ENCODE measurements around the gene PRXL2A. TPM values are rescaled to one million over a fixed set of nuclear protein-coding genes. Genes with fewer than 3 reads are reported as not detected.
A peak's percentile ranks its signal among the peaks of the same experiment; 100 is the strongest.

The PRXL2A gene
- total and polyA plus RNA-seq, 10 of the 15 experiments (the other 5 are each of a cell fraction or from before 2014, with no cell fraction given) = 2.8 to 15.6 (median 11.1) TPM

DNA sequence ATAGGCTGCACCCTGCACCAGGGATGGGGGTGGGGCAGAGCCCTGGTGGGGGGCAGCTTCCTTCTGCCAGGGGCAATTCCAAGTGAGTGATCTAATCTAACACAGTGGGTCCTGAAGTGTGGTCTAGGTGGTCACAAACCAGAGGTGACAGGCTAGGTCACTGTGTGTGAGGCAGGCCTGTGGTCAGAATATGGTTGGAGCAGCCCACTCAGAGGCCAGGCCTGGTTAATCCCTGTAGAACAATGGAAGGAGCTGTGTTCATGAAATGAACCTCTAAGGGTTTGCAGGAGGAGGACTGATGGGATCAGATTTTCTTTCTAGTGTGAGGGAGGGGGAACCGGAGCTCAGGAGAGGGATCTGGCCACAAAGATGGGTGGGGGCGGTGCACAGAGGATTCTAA, 35.8 kb downstream of the PRXL2A start:
- Histone ChIP-seq H2AFZ (ENCODE audit: control insufficient read depth, low read depth, low read length) (no peak overlapping the region), H3K4me1 (ENCODE audit: control insufficient read depth, insufficient read depth, low read length) (peaks cover 10% of the 10 kb centered on the region), H3K36me3 (ENCODE audit: control insufficient read depth in 2 of 2, insufficient read depth in 2 of 2, low read length in 1 of 2) (no peaks in the 10 kb centered on the region), H4K20me1 (ENCODE audit: control insufficient read depth, insufficient read depth) (no peaks in the 10 kb centered on the region), H3K9ac (ENCODE audit: control insufficient read depth, insufficient read depth, low read length) (no peak overlapping the region), H3K4me3 (no peak overlapping the region), H3K79me2 (ENCODE audit: control insufficient read depth, insufficient read depth, low read length) (no peaks in the 10 kb centered on the region), H3K27ac (ENCODE audit: control insufficient read depth, insufficient read depth) (no peak overlapping the region), H3K4me2 (ENCODE audit: control insufficient read depth, insufficient read depth) (no peak overlapping the region), H3K27me3 (replicated peaks in 1 of 2; ENCODE audit: control insufficient read depth in 2 of 2, insufficient read depth in 2 of 2, low read length in 1 of 2) (no peaks in the 10 kb centered on the region; a peak in 1 of 4 replicates), H3K9me3 (replicated peaks; ENCODE audit: control insufficient read depth, insufficient read depth, low read length) (no peaks in the 10 kb centered on the region)
- peak; percentile 13; the same call in 1 of the 2 replicates for TF ChIP-seq PAX5 (IDR thresholded peaks at IDR 0.05; ENCODE audit: borderline replicate concordance, low read depth, low read length)
- TF ChIP-seq, protein P1, sequence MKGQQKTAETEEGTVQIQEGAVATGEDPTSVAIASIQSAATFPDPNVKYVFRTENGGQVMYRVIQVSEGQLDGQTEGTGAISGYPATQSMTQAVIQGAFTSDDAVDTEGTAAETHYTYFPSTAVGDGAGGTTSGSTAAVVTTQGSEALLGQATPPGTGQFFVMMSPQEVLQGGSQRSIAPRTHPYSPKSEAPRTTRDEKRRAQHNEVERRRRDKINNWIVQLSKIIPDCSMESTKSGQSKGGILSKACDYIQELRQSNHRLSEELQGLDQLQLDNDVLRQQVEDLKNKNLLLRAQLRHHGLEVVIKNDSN (IDR thresholded peaks at IDR 0.05; ENCODE audit: borderline replicate concordance, extremely low read length, insufficient read depth, low read depth, low read length) = no peak
- no peak for DNase-seq (ENCODE audit: low read depth, low spot score)
- peak; percentile 24; the same call in 2 of the 3 replicates for ATAC-seq
- RAD21 ChIA-PET (ENCODE audit: unreplicated experiment) = interaction anchor here (0.6 to 12.4 kb wide), 19 partner anchors 9 to 575 kb away, joined by 3 to 432 read pairs (median 7); partner anchors contain the start of gene PRXL2A
- BruUV-seq (replicated peaks) = no TSS peak
- POLR2A ChIA-PET = interaction anchor here (1.1 to 2.3 kb wide), 4 partner anchors 19 to 155 kb away, joined by 4 to 11 read pairs (median 6); no protein-coding TSS in a partner anchor
- 68% methylated on average over 2 of the region's 2 CpGs for WGBS (ENCODE audit: insufficient coverage, insufficient replicate concordance, low lambda C conversion rate, missing lambda C conversion rate)
- CTCF ChIA-PET = interaction anchor here (0.6 to 21.3 kb wide), 53 partner anchors 8 to 738 kb away, joined by 3 to 852 read pairs (median 7); partner anchors contain the start of gene TSPAN14
- SMC1A ChIA-PET (ENCODE audit: uncharacterized antibody, unreplicated experiment) = interaction anchor here (0.7 to 36.0 kb wide), 37 partner anchors 8 to 736 kb away, joined by 3 to 1038 read pairs (median 5); partner anchors contain the start of genes PRXL2A and SH2D4B
- in situ Hi-C loops (cut with MboI) = loop anchor here (10.0 kb wide), 2 partner anchors 151 to 481 kb away; no protein-coding TSS in a partner anchor
- no peak for FAIRE-seq
- intact Hi-C loops (cut with micrococcal nuclease; ENCODE audit: unreplicated experiment) = loop anchor here (1.0 to 2.0 kb wide), 6 partner anchors 61 to 481 kb away; no protein-coding TSS in a partner anchor

Measured in GM12878 (cell line).